Ishikawa (cell line): Measurements from ENCODE around the gene TMEM151A.
A peak's percentile ranks its signal among the peaks of the same experiment; 100 is the strongest.

ENCODE experiments used
- CEBPB ChIP-seq: IDR thresholded peaks from 2 replicates; pipeline ENCODE4 v1.6.1; 2012
- CREB1 ChIP-seq: IDR thresholded peaks from 2 replicates; pipeline ENCODE4 v1.6.1; 2012; ENCODE audit warnings: low read depth
- EGR1 ChIP-seq: IDR thresholded peaks from 2 replicates; pipeline ENCODE4 v1.6.1; 2012
- EP300 ChIP-seq: IDR thresholded peaks from 2 replicates; pipeline ENCODE4 v1.6.1; 2012; ENCODE audit warnings: borderline replicate concordance
- FOXM1 ChIP-seq: IDR thresholded peaks from 2 replicates; pipeline ENCODE4 v1.6.1; 2012; ENCODE audit warnings: low read depth, borderline replicate concordance
- NFIC ChIP-seq: IDR thresholded peaks from 2 replicates; pipeline ENCODE4 v1.6.1; 2012
- RAD21 ChIP-seq: IDR thresholded peaks from 2 replicates; pipeline ENCODE4 v1.6.1; 2012; ENCODE audit warnings: low read depth
- TAF1 ChIP-seq: IDR thresholded peaks from 2 replicates; pipeline ENCODE4 v1.6.1; 2012; ENCODE audit warnings: low read depth, mild to moderate bottlenecking
- TCF12 ChIP-seq: IDR thresholded peaks from 2 replicates; pipeline ENCODE4 v1.6.1; 2012; ENCODE audit warnings: low read depth
- TEAD4 ChIP-seq: IDR thresholded peaks from 2 replicates; pipeline ENCODE4 v1.6.1; 2012
- YY1 ChIP-seq: IDR thresholded peaks from 2 replicates; pipeline ENCODE4 v1.6.1; 2012; ENCODE audit warnings: low read depth
- ZBTB7A ChIP-seq: IDR thresholded peaks from 2 replicates; pipeline ENCODE4 v1.6.1; 2012; ENCODE audit warnings: low read depth
- TF ChIP-seq, protein P1 (sequence below): IDR thresholded peaks from 2 replicates; pipeline ENCODE4 v1.6.1; 2012
- TF ChIP-seq, protein P2 (sequence below): IDR thresholded peaks from 2 replicates; pipeline ENCODE4 v1.6.1; 2012; ENCODE audit warnings: low read depth, mild to moderate bottlenecking
- TF ChIP-seq, protein P3 (sequence below): IDR thresholded peaks from 2 replicates; pipeline ENCODE4 v1.6.1; 2012

TMEM151A gene

DNA sequence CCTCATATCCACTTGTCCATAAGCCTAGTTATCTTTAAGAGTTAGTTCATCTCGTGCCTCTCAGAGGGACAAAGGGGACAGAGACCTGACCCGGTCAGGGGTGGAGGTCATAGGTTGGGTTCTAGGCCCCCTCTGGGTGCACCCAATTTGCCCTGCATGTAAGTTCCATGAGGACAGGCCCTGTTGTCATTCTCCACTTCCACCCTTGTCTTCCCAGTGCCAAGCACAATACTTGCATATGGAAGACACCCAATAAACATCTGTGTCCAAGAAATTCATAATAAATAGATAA is 1.4 kb upstream of the TMEM151A start:
- no peak for TF ChIP-seq RAD21
- TF ChIP-seq YY1, result no peak
- no peak for TF ChIP-seq NFIC
- no peak for TF ChIP-seq CEBPB
- no peak for TF ChIP-seq TCF12
- TF ChIP-seq CREB1, result no peak
- TF ChIP-seq EGR1, result no peak
- TF ChIP-seq ZBTB7A, result no peak
- TF ChIP-seq, protein P1, sequence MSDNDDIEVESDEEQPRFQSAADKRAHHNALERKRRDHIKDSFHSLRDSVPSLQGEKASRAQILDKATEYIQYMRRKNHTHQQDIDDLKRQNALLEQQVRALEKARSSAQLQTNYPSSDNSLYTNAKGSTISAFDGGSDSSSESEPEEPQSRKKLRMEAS, result no peak
- no peak for TF ChIP-seq FOXM1
- TF ChIP-seq TEAD4, result no peak
- TF ChIP-seq, protein P2, sequence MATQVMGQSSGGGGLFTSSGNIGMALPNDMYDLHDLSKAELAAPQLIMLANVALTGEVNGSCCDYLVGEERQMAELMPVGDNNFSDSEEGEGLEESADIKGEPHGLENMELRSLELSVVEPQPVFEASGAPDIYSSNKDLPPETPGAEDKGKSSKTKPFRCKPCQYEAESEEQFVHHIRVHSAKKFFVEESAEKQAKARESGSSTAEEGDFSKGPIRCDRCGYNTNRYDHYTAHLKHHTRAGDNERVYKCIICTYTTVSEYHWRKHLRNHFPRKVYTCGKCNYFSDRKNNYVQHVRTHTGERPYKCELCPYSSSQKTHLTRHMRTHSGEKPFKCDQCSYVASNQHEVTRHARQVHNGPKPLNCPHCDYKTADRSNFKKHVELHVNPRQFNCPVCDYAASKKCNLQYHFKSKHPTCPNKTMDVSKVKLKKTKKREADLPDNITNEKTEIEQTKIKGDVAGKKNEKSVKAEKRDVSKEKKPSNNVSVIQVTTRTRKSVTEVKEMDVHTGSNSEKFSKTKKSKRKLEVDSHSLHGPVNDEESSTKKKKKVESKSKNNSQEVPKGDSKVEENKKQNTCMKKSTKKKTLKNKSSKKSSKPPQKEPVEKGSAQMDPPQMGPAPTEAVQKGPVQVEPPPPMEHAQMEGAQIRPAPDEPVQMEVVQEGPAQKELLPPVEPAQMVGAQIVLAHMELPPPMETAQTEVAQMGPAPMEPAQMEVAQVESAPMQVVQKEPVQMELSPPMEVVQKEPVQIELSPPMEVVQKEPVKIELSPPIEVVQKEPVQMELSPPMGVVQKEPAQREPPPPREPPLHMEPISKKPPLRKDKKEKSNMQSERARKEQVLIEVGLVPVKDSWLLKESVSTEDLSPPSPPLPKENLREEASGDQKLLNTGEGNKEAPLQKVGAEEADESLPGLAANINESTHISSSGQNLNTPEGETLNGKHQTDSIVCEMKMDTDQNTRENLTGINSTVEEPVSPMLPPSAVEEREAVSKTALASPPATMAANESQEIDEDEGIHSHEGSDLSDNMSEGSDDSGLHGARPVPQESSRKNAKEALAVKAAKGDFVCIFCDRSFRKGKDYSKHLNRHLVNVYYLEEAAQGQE, result no peak

DNA sequence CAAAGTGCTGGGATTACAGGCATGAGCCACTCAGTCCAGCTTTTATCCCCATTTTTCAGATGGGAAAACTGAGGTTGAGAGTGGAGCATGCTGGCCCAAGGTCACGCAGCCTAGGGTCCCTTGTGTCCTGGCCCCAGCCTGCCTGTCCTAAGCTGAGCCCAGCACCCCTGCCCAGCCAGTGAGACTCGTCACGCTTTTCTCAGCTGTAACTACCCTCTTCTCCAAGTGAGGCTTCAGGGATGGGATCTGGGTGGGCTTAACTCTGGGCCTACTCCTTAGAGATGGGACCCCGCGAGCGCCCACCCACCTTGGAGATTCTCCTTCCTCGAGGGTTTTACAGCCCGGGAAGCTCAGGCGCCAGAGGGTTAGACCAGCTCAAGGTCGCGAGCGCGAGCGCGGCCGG is 390 bp upstream of the TMEM151A start:
- TF ChIP-seq ZBTB7A, result 0 out of 2 replicates have a peak, but pooled peaks have one; percentile 20
- no peak for TF ChIP-seq CEBPB

DNA sequence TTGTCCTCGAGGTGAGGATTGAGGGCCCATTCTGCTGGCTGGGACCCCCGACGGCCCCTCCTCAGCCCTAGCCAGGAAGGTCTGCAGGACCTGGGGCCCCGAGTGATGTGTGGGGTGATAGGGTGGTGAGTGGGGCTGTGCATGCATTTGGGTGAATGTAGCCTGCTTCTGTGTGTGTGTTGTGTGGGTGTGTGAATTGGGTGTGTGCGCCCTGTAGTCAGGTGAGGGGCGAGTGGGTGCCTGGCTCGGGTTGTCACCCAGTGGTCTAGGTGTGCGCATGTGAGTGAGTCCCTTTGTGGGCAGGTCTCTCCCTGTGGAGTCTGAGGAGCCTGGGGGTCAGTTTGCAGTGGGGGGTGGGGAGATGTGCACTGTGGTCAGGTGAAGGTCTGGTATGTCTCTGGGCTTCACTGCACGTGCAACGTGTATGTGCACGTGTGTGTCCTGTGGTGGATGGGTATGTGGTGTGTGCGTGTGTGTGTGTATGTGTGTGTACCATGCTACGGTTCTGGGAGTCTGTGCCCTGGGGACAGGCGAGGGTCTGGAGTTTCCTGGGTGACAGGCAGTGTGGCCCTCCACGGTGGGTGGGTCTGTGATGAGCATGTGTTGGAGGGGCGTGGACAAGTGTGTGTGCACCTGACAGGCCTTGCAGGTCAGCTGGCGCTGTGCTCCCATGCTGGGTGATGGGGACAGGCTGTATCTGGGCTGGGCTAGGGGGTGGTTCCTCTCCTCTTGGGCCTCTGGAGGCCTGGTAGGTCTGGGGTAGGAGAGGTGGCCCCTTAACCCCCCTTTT is 1.0 kb downstream of the TMEM151A start:
- TF ChIP-seq RAD21 (no peak), YY1 (no peak), CEBPB (no peak), TEAD4 (no peak), EGR1 (no peak), CREB1 (no peak)
- TF ChIP-seq, protein P3, sequence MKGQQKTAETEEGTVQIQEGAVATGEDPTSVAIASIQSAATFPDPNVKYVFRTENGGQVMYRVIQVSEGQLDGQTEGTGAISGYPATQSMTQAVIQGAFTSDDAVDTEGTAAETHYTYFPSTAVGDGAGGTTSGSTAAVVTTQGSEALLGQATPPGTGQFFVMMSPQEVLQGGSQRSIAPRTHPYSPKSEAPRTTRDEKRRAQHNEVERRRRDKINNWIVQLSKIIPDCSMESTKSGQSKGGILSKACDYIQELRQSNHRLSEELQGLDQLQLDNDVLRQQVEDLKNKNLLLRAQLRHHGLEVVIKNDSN, result no peak

DNA sequence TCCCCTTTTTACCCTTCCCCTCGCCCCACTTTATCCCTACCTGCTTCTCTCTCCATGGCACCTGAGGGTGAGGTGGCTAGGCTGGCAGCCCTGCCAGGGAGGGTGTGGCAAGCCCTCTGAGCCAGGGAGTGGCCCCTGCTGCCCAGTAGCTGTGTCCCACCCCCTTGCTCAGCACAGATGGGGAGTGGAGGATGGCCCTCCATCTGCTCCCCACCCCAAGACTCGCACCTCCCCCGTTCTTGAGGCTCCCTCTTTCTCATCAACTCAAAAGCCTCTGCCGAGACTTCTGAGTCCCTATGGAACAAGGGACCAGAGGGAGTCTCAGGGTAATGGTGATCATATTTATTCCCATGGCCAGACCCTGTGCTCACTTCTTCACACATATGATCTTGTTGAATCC is 1.7 kb downstream of the TMEM151A start:
- TF ChIP-seq FOXM1 (no peak), TCF12 (no peak), EP300 (no peak), ZBTB7A (no peak), RAD21 (no peak), TEAD4 (no peak)
- TF ChIP-seq, protein P1, result no peak
- TF ChIP-seq, protein P2, result no peak

DNA sequence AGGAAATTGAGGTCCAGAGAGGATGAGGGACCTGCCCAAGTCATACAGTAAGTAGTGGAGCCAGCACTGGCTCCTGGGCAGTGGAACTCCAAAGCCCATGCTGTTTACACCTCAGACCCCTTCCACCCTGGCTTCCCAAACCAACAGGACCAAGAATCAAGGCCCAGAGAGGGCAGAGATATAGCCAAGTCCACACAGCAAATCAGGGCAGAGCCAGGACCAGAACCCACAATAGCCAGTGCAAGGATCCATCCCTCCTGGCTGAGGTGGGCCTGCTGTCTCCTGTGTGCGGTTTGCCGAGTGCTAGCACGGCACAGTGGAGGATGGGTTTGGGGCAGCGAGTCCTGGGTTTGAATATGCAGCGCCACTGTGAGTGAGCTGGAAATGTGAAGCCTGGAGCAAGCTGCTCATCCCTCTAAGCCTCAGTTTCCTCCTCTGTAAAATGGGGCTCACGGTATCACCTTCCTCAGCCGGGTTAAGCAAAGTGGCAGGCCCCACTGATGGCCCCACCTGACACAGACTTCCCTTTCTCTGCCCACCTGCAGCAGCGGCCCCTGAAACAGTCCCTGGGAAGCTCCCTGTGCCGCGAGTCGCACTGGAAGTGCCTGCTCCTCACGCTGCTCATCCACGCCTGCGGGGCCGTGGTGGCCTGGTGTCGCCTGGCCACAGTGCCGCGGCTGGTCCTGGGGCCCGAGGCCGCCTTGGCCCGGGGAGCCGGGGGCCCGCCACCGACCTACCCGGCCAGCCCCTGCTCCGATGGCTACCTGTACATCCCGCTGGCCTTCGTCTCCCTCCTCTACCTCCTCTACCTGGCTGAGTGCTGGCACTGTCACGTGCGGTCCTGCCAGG is 2.3 kb downstream of the TMEM151A start:
- TF ChIP-seq CREB1 (no peak), NFIC (no peak), CEBPB (no peak), TAF1 (no peak), TCF12 (no peak), YY1 (no peak), EGR1 (no peak)
- TF ChIP-seq, protein P3, result no peak
- TF ChIP-seq, protein P2, result no peak
